Testis (tissue), 2 donors: Measurements from ENCODE around the gene ARL6IP4.

Source experiments
- POLR2A ChIP-seq: fragments of 450-650 bp; IDR thresholded peaks from one replicate; pipeline ENCODE4 v1.6.1; 2017; ENCODE audit warnings: antibody characterized with exemption, mild to moderate bottlenecking, moderate library complexity
- TF ChIP-seq, protein P1 (sequence below), 3 experiments: fragments of 450-650 bp in 2 of 3; fragments of 200-600 bp in 1 of 3; sonication (generic) in 1 of 3; IDR thresholded peaks; one replicate each; pipeline ENCODE4 v1.5.1; 2016 to 2019; ENCODE audit warnings: antibody characterized with exemption in 3 of 3, mild to moderate bottlenecking in 2 of 3, moderate library complexity in 1 of 3

DNA sequence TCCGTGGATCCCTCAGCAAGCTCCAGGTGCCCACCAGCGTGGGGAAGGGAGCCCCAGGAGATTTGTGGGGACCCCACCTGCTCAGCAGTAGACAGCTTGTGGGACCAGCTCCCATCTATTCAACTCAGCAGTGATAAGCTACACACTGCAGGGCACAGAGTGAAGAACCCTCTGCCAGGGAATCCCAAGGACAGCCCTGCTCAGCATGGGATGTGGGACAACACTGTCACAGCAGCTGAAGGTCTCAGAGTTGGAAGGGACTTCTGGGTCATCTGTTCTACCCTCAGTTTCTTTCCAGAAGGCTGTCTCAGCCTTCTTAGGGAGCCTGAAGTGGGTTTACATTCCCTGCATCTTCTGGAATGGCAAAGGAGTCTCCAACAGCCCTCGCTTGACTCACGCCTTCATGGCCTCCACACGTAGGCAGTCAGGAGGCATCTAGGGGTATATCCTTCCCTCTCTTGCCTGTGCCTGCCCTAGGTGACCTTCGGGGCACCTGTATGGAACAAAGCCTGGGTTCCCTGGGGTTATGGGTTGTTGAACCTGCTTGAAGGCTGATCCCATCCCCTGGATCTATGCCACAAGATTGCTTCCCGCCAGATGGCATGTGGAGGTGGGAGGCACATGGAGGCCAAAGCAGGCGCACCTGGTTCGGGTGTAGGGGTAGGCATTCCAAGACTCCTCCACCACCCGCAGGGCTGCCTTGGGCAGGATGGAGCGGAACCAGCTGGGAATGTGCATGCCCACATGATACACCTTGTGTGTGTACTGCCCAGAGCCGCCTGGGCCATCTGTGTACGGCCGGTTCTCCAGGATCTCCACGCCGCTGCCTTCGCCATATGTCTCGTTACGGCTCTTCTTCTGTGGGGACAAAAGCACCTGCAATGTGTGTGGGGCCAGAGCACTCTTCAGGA lies 33.0 kb downstream of the ARL6IP4 start:
- TF ChIP-seq, protein P1, sequence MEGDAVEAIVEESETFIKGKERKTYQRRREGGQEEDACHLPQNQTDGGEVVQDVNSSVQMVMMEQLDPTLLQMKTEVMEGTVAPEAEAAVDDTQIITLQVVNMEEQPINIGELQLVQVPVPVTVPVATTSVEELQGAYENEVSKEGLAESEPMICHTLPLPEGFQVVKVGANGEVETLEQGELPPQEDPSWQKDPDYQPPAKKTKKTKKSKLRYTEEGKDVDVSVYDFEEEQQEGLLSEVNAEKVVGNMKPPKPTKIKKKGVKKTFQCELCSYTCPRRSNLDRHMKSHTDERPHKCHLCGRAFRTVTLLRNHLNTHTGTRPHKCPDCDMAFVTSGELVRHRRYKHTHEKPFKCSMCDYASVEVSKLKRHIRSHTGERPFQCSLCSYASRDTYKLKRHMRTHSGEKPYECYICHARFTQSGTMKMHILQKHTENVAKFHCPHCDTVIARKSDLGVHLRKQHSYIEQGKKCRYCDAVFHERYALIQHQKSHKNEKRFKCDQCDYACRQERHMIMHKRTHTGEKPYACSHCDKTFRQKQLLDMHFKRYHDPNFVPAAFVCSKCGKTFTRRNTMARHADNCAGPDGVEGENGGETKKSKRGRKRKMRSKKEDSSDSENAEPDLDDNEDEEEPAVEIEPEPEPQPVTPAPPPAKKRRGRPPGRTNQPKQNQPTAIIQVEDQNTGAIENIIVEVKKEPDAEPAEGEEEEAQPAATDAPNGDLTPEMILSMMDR (IDR thresholded peaks at IDR 0.05) = no peak
- no peak for TF ChIP-seq POLR2A
